SU-DHL-6 (cell line): ENCODE data around the gene ATXN7.

ENCODE experiments used
- H2AFZ ChIP-seq: fragments of 200-600 bp; sonication (generic); 2 replicates; pipeline ENCODE4 v1.6.1; 2014; ENCODE audit warnings: low read depth, mild to moderate bottlenecking, moderate library complexity, mixed read lengths, antibody characterized with exemption, low read length; ENCODE audit not compliant: severe bottlenecking
- H3F3A ChIP-seq: fragments of 200-600 bp; shearing (Covaris generic); 2 replicates; pipeline ENCODE4 v1.6.0; 2016; ENCODE audit warnings: antibody characterized with exemption, mild to moderate bottlenecking; ENCODE audit not compliant: insufficient read depth
- H3K27ac ChIP-seq: fragments of 200-600 bp; sonication (generic); 2 replicates; pipeline ENCODE4 v1.5.1; 2016; ENCODE audit warnings: low read depth, mild to moderate bottlenecking, low read length, moderate library complexity, mixed read lengths
- H3K27me3 ChIP-seq: fragments of 200-600 bp; sonication (generic), shearing (Covaris generic); 2 replicates; pipeline ENCODE4 v1.6.0; 2014; ENCODE audit warnings: mild to moderate bottlenecking, low read length
- H3K36me3 ChIP-seq: fragments of 200-600 bp; sonication (generic); 2 replicates; pipeline ENCODE4 v1.6.1; 2014; ENCODE audit warnings: mild to moderate bottlenecking, low read length, mixed read lengths
- H3K4me2 ChIP-seq: fragments of 300-600, 200-600 bp; shearing (Covaris generic), sonication (generic); 2 replicates; pipeline ENCODE4 v1.6.0; 2014; ENCODE audit warnings: low read length, low read depth, mild to moderate bottlenecking; ENCODE audit not compliant: poor library complexity, severe bottlenecking
- H3K4me3 ChIP-seq: fragments of 200-600 bp; sonication (generic); 2 replicates; pipeline ENCODE4 v1.5.1; 2014; ENCODE audit warnings: antibody characterized with exemption, low read length, mild to moderate bottlenecking, mixed read lengths; ENCODE audit not compliant: insufficient read depth, poor library complexity, severe bottlenecking
- H3K79me2 ChIP-seq: fragments of 200-600 bp; sonication (generic); 2 replicates; pipeline ENCODE4 v1.6.1; 2014; ENCODE audit warnings: mild to moderate bottlenecking, low read length, moderate library complexity; ENCODE audit not compliant: insufficient read depth
- H3K9ac ChIP-seq: fragments of 200-600 bp; sonication (generic); 2 replicates; pipeline ENCODE4 v1.7.0; 2014; ENCODE audit warnings: mild to moderate bottlenecking, low read length
- H3K9me2 ChIP-seq: fragments of 200-600 bp; sonication (generic); replicated peaks from 2 replicates; pipeline ENCODE4 v1.6.1; 2014; ENCODE audit warnings: low read length; ENCODE audit not compliant: insufficient read depth
- H3K9me3 ChIP-seq: fragments of 200-600 bp; sonication (generic); 2 replicates; pipeline ENCODE4 v1.6.1; 2014; ENCODE audit warnings: low read length, mixed read lengths; ENCODE audit not compliant: insufficient read depth
- H4K20me1 ChIP-seq: fragments of 200-600 bp; sonication (generic); 2 replicates; pipeline ENCODE4 v1.6.1; 2014; ENCODE audit warnings: low read depth, mild to moderate bottlenecking, antibody characterized with exemption, low read length, moderate library complexity, mixed read lengths
- CTCF ChIP-seq: fragments of 200-600 bp; sonication (generic); IDR thresholded peaks from one replicate; pipeline ENCODE4 v1.5.1; 2017; ENCODE audit warnings: antibody characterized with exemption, mild to moderate bottlenecking, low read length, moderate library complexity; ENCODE audit not compliant: insufficient read depth, poor library complexity, severe bottlenecking
- EZH2phosphoT487 ChIP-seq: fragments of 200-600 bp; sonication (generic), shearing (Covaris generic); conservative IDR thresholded peaks from 2 replicates; pipeline ENCODE4 v1.6.1; 2018; ENCODE audit warnings: mild to moderate bottlenecking, antibody characterized with exemption, low read length, moderate library complexity, mixed read lengths

ATXN7 gene

GRCh38 chr3:63942528-63942927 lies 78.9 kb downstream of the ATXN7 start:
- Histone ChIP-seq H4K20me1 (peaks cover 14% of the 10 kb centered on the region; the same call in 1 of the 2 replicates), H3K36me3 (no peaks in the 10 kb centered on the region)
- TF ChIP-seq EZH2phosphoT487 (no peak), CTCF (no peak)

DNA sequence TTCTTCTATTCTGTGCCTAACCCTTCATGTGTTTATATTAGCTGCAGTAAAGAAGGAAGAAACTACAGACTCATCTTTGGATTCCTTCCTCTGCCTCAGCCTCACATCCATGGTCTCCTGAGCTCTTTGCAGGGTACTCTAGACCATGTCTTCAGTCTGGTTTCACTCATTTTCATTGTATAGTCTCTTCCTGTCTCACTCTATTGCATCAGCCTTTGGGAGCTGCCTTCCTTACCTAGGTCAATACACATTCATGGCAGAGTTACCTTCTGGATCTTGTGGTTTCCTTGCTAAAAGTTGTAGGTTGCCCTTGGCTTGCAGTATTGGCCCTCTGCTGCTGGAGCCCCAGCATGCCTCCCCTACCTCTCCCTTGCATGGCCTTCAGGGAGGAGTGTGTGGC lies 80.0 kb downstream of the ATXN7 start:
- Histone ChIP-seq H3K4me3 (no peak overlapping the region), H3K9ac (no peak overlapping the region), H3K9me2 (no peaks in the 10 kb centered on the region), H2AFZ (no peak overlapping the region), H3K27ac (no peak overlapping the region), H3K4me2 (no peak overlapping the region), H3K27me3 (no peaks in the 10 kb centered on the region), H3K36me3 (no peaks in the 10 kb centered on the region), H3K9me3 (no peaks in the 10 kb centered on the region), H3K79me2 (peaks cover 71% of the 10 kb centered on the region), H3F3A (no peaks in the 10 kb centered on the region), H4K20me1 (peaks cover 13% of the 10 kb centered on the region; the same call in 1 of the 2 replicates)
- TF ChIP-seq EZH2phosphoT487 = no peak
- TF ChIP-seq CTCF = no peak

More at GRCh38 chr3:63942528-63942927, 78.9 kb downstream of the ATXN7 start:
- Histone ChIP-seq H3K79me2 (peaks cover 74% of the 10 kb centered on the region), H3K9me2 (no peaks in the 10 kb centered on the region), H3K4me2 (no peak overlapping the region), H3F3A (no peaks in the 10 kb centered on the region), H3K9me3 (no peaks in the 10 kb centered on the region), H3K4me3 (no peak overlapping the region), H3K9ac (no peak overlapping the region), H3K27me3 (no peaks in the 10 kb centered on the region), H3K27ac (no peak overlapping the region), H2AFZ (no peak overlapping the region)

DNA sequence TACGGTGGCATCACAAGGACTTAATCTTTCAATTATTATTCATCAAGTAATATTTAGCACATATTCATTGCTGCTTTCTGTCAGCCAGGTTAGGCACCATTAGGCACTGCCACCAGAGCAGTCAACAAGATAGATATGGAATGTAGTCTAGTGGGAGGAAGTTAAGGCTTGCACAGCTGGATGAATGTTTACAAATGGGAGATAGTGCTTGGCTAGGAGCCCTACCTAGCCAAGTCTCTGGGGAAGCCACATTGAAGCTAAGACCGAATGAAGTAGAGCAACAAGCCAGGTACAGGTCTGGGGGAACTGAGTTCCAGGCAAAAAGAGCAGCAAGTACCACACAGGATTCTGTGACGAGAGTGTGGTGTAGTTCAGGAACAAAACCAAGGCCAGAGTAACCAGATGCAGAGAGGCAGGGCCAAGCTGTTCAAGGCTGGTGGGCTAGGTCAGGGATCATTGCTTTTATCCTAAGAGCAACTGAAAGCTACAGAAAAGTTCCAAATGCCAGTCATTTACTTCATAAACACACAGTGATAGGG lies 82.0 kb downstream of the ATXN7 start:
- H3K9ac ChIP-seq = no peak overlapping the region
- no peak overlapping the region for H3K4me3 ChIP-seq
- peaks cover 63% of the 10 kb centered on the region for H3K79me2 ChIP-seq
- no peaks in the 10 kb centered on the region for H3K27me3 ChIP-seq
- H2AFZ ChIP-seq = no peak overlapping the region
- peaks cover 9% of the 10 kb centered on the region; the same call in 1 of the 2 replicates for H4K20me1 ChIP-seq
- no peaks in the 10 kb centered on the region; the same call in 1 of the 2 replicates for H3F3A ChIP-seq
- H3K4me2 ChIP-seq = no peak overlapping the region
- H3K36me3 ChIP-seq = no peaks in the 10 kb centered on the region
- H3K27ac ChIP-seq = no peak overlapping the region
- no peaks in the 10 kb centered on the region for H3K9me2 ChIP-seq
- H3K9me3 ChIP-seq = no peaks in the 10 kb centered on the region
- TF ChIP-seq CTCF (no peak), EZH2phosphoT487 (no peak)
